Endothelial cell of umbilical vein (primary cell): ENCODE results near the gene SNX10. TPM values are rescaled to one million over a fixed set of nuclear protein-coding genes. Genes with fewer than 3 reads are reported as not detected.

Source experiments
- BruUV-seq: library from RNA; stranded (reverse); fragments of 400-500 nt; replicated peaks from 2 replicates; lab custom pipeline; 2021; lab: Mats Ljungman, UMichigan
- CTCF ChIA-PET: fragments of 300-600, 350-600 bp; sonication (Branson Sonifier 250); formaldehyde crosslinking; loops from one replicate; lab custom pipeline; 2021; ENCODE audit warnings: antibody characterized with exemption, inconsistent platforms; lab: Charles Lee
- POLR2A ChIA-PET: fragments of 300-600, 350-600 bp; sonication (Branson Sonifier 250); formaldehyde crosslinking; loops from one replicate; lab custom pipeline; 2021; ENCODE audit warnings: antibody characterized with exemption, inconsistent platforms; lab: Charles Lee
- DNase-seq: peaks from one replicate; pipeline ENCODE4 v3.0.0-alpha.2; 2011; ENCODE audit warnings: low read depth, low spot score
- FAIRE-seq: peaks from 2 replicates; lab custom pipeline; 2011; peaks lifted over from hg19 to GRCh38; lab: Jason Lieb, UNC
- H2AFZ ChIP-seq: 2 replicates; pipeline ENCODE4 v1.6.0; 2012; ENCODE audit warnings: low read depth, low read length, control low read depth, inconsistent platforms
- H3K27ac ChIP-seq: 2 replicates; pipeline ENCODE4 v1.5.1; 2011; ENCODE audit warnings: low read depth, mild to moderate bottlenecking, control low read depth, low read length, moderate library complexity; ENCODE audit not compliant: insufficient read depth
- H3K27me3 ChIP-seq, 2 experiments: 2 replicates each; pipeline versions ENCODE4 v1.6.0 to v1.6.1; 2011; ENCODE audit warnings: low read length in 2 of 2, mixed read lengths in 1 of 2; ENCODE audit not compliant: control insufficient read depth in 2 of 2, insufficient read depth in 2 of 2
- H3K36me3 ChIP-seq, 2 experiments: 2 replicates in 1 of 2; 3 replicates in 1 of 2; pipeline ENCODE4 v1.5.1; 2011; ENCODE audit warnings: low read length in 2 of 2, mild to moderate bottlenecking in 1 of 2, moderate library complexity in 1 of 2; ENCODE audit not compliant: control insufficient read depth in 2 of 2, insufficient read depth in 2 of 2; ENCODE audit errors: extremely low read depth in 1 of 2
- H3K4me1 ChIP-seq: 3 replicates; pipeline ENCODE4 v1.5.1; 2011; ENCODE audit warnings: mild to moderate bottlenecking, low read length; ENCODE audit not compliant: control insufficient read depth, insufficient read depth; ENCODE audit errors: extremely low read depth
- H3K4me2 ChIP-seq: 2 replicates; pipeline ENCODE4 v1.6.1; 2011; ENCODE audit warnings: low read length, control low read depth, mixed read lengths; ENCODE audit not compliant: insufficient read depth
- H3K4me3 ChIP-seq, 3 experiments: fragments of 200-600 bp in 1 of 3; sonication (generic), shearing (Covaris generic) in 1 of 3; replicated peaks in 1 of 3; 2 replicates each; pipeline ENCODE4 v1.5.1; 2011 to 2016; ENCODE audit warnings: control low read depth in 3 of 3, low read length in 3 of 3, mild to moderate bottlenecking in 2 of 3, inconsistent platforms in 1 of 3, low read depth in 1 of 3, moderate library complexity in 1 of 3; ENCODE audit not compliant: insufficient read depth in 1 of 3
- H3K79me2 ChIP-seq: 2 replicates; pipeline ENCODE4 v1.6.0; 2012; ENCODE audit warnings: low read length, inconsistent platforms; ENCODE audit not compliant: control insufficient read depth, insufficient read depth
- H3K9ac ChIP-seq: replicated peaks from 2 replicates; pipeline ENCODE3; 2011; ENCODE audit warnings: low read length, control low read depth; ENCODE audit not compliant: insufficient read depth; ENCODE audit errors: extremely low read depth
- H3K9me1 ChIP-seq: replicated peaks from 3 replicates; pipeline ENCODE4 v1.6.0; 2011; ENCODE audit warnings: mild to moderate bottlenecking, low read length; ENCODE audit not compliant: control insufficient read depth, insufficient read depth; ENCODE audit errors: extremely low read depth
- H3K9me3 ChIP-seq: replicated peaks from 2 replicates; pipeline ENCODE4 v1.5.1; 2012; ENCODE audit warnings: low read length, inconsistent platforms; ENCODE audit not compliant: control insufficient read depth, insufficient read depth
- H4K20me1 ChIP-seq: replicated peaks from 2 replicates; pipeline ENCODE3; 2011; ENCODE audit warnings: mild to moderate bottlenecking, low read length; ENCODE audit not compliant: control insufficient read depth, insufficient read depth; ENCODE audit errors: extremely low read depth
- EZH2 ChIP-seq: IDR thresholded peaks from 2 replicates; pipeline ENCODE4 v1.6.1; 2012; ENCODE audit warnings: borderline replicate concordance, low read depth, mild to moderate bottlenecking, moderate library complexity, low read length, inconsistent platforms; ENCODE audit not compliant: severe bottlenecking
- FOS ChIP-seq: IDR thresholded peaks from 2 replicates; pipeline ENCODE4 v1.6.1; 2011; ENCODE audit warnings: mild to moderate bottlenecking, low read length, moderate library complexity, borderline replicate concordance; ENCODE audit not compliant: insufficient read depth
- GATA2 ChIP-seq: IDR thresholded peaks from 2 replicates; pipeline ENCODE4 v1.7.0; 2011; ENCODE audit warnings: low read depth, mild to moderate bottlenecking, moderate library complexity, mixed read lengths, low read length; ENCODE audit not compliant: insufficient read length, insufficient read depth
- JUN ChIP-seq: IDR thresholded peaks from 2 replicates; pipeline ENCODE4 v1.6.1; 2011; ENCODE audit warnings: borderline replicate concordance, low read depth; ENCODE audit not compliant: insufficient read length, insufficient read depth
- MYC ChIP-seq: IDR thresholded peaks from one replicate; pipeline ENCODE4 v1.6.1; 2011; ENCODE audit warnings: mild to moderate bottlenecking, low read depth, low read length
- POLR2A ChIP-seq: IDR thresholded peaks from 2 replicates; pipeline ENCODE4 v1.6.1; 2012; ENCODE audit warnings: low read depth, mild to moderate bottlenecking, control low read depth, low read length
- POLR2AphosphoS5 ChIP-seq: IDR thresholded peaks from 2 replicates; pipeline ENCODE4 v1.6.1; 2012; ENCODE audit warnings: low read depth, mild to moderate bottlenecking, control low read depth, low read length, moderate library complexity; ENCODE audit not compliant: insufficient read depth
- dilution Hi-C: fragments of 300-500 bp; cut with MboI; formaldehyde crosslinking; loops from one replicate; pipeline ENCODE4 v1.15.0; 2019; ENCODE audit warnings: low sequenced_read_pairs; ENCODE audit not compliant: extremely low pct_ligation_motif_present
- intact Hi-C: fragments of 100-400 bp; cut with micrococcal nuclease; formaldehyde crosslinking; loops from one replicate; pipeline ENCODE4 v1.10.0; 2022
- polyA plus RNA-seq, 4 experiments: library from polyadenylated mRNA; depleted of rRNA in 3 of 4; stranded (reverse) in 3 of 4; unstranded in 1 of 4; fragments of >200 nt; gene quantifications; 2 replicates each; pipeline versions ENCODE4 v1.2.1 to v1.2.3, GENCODE V29; 2011 to 2012; ENCODE audit warnings: missing spikeins in 1 of 4
- total RNA-seq: library from RNA; stranded (reverse); gene quantifications from 2 replicates; pipeline ENCODE4 v1.2.3, GENCODE V29; 2021
- TF ChIP-seq, protein P1 (sequence below): IDR thresholded peaks from 2 replicates; pipeline ENCODE4 v1.6.1; 2011; ENCODE audit not compliant: insufficient read depth, insufficient read length
- TF ChIP-seq, protein P2 (sequence below), 2 donors: IDR thresholded peaks; 1 replicate in 1 of 2; 2 replicates in 1 of 2; pipeline ENCODE4 v1.5.1; 2011; ENCODE audit warnings: low read length in 2 of 2, mild to moderate bottlenecking in 2 of 2, moderate library complexity in 2 of 2, control low read depth in 1 of 2, inconsistent platforms in 1 of 2, low read depth in 1 of 2; ENCODE audit not compliant: insufficient read depth in 1 of 2; ENCODE audit errors: extremely low read depth in 1 of 2

Gene SNX10
- total and polyA plus RNA-seq, 2 donors (not counting 3 experiments of a cell fraction or from before 2014, with no cell fraction given): 0.25 to 0.80 TPM

DNA sequence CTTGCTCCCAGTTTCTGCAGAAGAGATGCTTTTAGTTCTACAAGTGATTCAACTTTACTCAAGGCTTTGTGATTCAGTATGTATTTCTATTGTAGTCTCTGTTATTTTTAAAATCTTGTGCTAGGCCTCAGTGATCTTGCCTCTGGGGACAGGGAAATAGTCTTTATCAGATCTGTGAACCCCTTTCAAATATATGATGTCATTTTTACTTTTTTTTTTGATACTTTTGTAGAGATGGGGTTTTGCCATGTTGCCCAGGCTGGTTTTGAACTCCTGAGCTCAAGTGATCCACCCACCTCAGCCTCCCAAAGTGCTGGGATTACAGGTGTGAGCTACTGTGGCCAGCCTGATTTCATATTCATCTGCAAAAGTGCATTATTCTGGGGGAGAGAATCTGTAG lies 3.4 kb downstream of the SNX10 start:
- CTCF ChIA-PET: interaction anchor here (1.8 kb wide), 1 partner anchor 10 kb away, joined by 5 read pairs; no protein-coding TSS in a partner anchor
- no peaks in the 10 kb centered on the region for H3K27me3 ChIP-seq
- H3K36me3 ChIP-seq: no peaks in the 10 kb centered on the region
- H3K79me2 ChIP-seq: no peaks in the 10 kb centered on the region
- H3K4me3 ChIP-seq: no peak overlapping the region
- dilution Hi-C loops: no loop called here
- H2AFZ ChIP-seq: no peak overlapping the region
- POLR2A ChIA-PET: no interaction called here
- intact Hi-C loops: no loop called here
- no peak overlapping the region for H3K4me2 ChIP-seq
- TF ChIP-seq JUN: no peak
- no peak for TF ChIP-seq GATA2
- TF ChIP-seq POLR2AphosphoS5: no peak
- no peak for TF ChIP-seq POLR2A
- BruUV-seq: no TSS peak
- H3K9me1 ChIP-seq: no peaks in the 10 kb centered on the region
- no peak overlapping the region for H3K27ac ChIP-seq
- no peak overlapping the region for H3K9ac ChIP-seq
- no peaks in the 10 kb centered on the region for H4K20me1 ChIP-seq
- peaks cover 5% of the 10 kb centered on the region for H3K4me1 ChIP-seq
- no peak for FAIRE-seq
- DNase-seq: no peak
- H3K9me3 ChIP-seq: no peaks in the 10 kb centered on the region

GRCh38 chr7:26295586-26295985 lies 3.9 kb downstream of the SNX10 start:
- Histone ChIP-seq H3K27ac (no peak overlapping the region), H3K4me2 (no peak overlapping the region), H3K9ac (no peak overlapping the region), H3K9me3 (no peaks in the 10 kb centered on the region), H2AFZ (no peak overlapping the region), H3K4me1 (peaks cover 5% of the 10 kb centered on the region), H3K36me3 (no peaks in the 10 kb centered on the region), H4K20me1 (no peaks in the 10 kb centered on the region), H3K4me3 (no peak overlapping the region), H3K9me1 (no peaks in the 10 kb centered on the region), H3K79me2 (no peaks in the 10 kb centered on the region), H3K27me3 (no peaks in the 10 kb centered on the region)
- intact Hi-C loops (no loop called here), dilution Hi-C loops (no loop called here)
- POLR2A ChIA-PET: no interaction called here
- TF ChIP-seq, protein P1, sequence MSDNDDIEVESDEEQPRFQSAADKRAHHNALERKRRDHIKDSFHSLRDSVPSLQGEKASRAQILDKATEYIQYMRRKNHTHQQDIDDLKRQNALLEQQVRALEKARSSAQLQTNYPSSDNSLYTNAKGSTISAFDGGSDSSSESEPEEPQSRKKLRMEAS: no peak
- TF ChIP-seq GATA2: no peak
- TF ChIP-seq EZH2: no peak
- TF ChIP-seq POLR2AphosphoS5: no peak
- TF ChIP-seq, protein P2, sequence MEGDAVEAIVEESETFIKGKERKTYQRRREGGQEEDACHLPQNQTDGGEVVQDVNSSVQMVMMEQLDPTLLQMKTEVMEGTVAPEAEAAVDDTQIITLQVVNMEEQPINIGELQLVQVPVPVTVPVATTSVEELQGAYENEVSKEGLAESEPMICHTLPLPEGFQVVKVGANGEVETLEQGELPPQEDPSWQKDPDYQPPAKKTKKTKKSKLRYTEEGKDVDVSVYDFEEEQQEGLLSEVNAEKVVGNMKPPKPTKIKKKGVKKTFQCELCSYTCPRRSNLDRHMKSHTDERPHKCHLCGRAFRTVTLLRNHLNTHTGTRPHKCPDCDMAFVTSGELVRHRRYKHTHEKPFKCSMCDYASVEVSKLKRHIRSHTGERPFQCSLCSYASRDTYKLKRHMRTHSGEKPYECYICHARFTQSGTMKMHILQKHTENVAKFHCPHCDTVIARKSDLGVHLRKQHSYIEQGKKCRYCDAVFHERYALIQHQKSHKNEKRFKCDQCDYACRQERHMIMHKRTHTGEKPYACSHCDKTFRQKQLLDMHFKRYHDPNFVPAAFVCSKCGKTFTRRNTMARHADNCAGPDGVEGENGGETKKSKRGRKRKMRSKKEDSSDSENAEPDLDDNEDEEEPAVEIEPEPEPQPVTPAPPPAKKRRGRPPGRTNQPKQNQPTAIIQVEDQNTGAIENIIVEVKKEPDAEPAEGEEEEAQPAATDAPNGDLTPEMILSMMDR (IDR thresholded peaks at IDR 0.05; ENCODE audit: extremely low read depth in 1 of 2, insufficient read depth in 1 of 2, low read depth in 1 of 2, low read length in 2 of 2): no peak
- TF ChIP-seq POLR2A: no peak
- TF ChIP-seq JUN: no peak
- no peak for TF ChIP-seq FOS
- no peak for TF ChIP-seq MYC
- FAIRE-seq (no peak), DNase-seq (no peak)
- no TSS peak for BruUV-seq
- CTCF ChIA-PET: interaction anchor here (1.1 to 1.8 kb wide), 2 partner anchors 9 to 217 kb away, joined by 3 to 5 read pairs; no protein-coding TSS in a partner anchor
